ENCODE data around the gene SLC27A3.
A peak's percentile ranks its signal among the peaks of the same experiment; 100 is the strongest.

SLC27A3 gene

GRCh38 chr1:153745417-153745816 lies 29.8 kb upstream of the SLC27A3 start:
- TF ChIP-seq POLR2AphosphoS5 (IDR thresholded peaks at IDR 0.05; ENCODE audit: low read depth, low read length) (no peak), POLR2A (IDR thresholded peaks at IDR 0.05; ENCODE audit: low read depth, low read length) (no peak), TAF1 (IDR thresholded peaks at IDR 0.05; ENCODE audit: borderline replicate concordance, low read depth, low read length) (no peak)
- DNase-seq (ENCODE audit: insufficient read length) (no peak), FAIRE-seq (no peak)

- no peak for TF ChIP-seq POLR2A (IDR thresholded peaks at IDR 0.05; ENCODE audit: low read depth, low read length)
- TF ChIP-seq TAF1 (IDR thresholded peaks at IDR 0.05; ENCODE audit: borderline replicate concordance, low read depth, low read length), result no peak
- TF ChIP-seq POLR2AphosphoS5 (IDR thresholded peaks at IDR 0.05; ENCODE audit: low read depth, low read length), result no peak
- FAIRE-seq (no peak), DNase-seq (ENCODE audit: insufficient read length) (no peak)
Observed at GRCh38 chr1:153746174-153746573, 29.0 kb upstream of the SLC27A3 start.

GRCh38 chr1:153748903-153749302 lies 26.3 kb upstream of the SLC27A3 start:
- TF ChIP-seq POLR2AphosphoS5 (IDR thresholded peaks at IDR 0.05; ENCODE audit: low read depth, low read length), result no peak
- TF ChIP-seq POLR2A (IDR thresholded peaks at IDR 0.05; ENCODE audit: low read depth, low read length), result no peak
- FAIRE-seq, result no peak

GRCh38 chr1:153749408-153750005 lies 25.7 kb upstream of the SLC27A3 start:
- TF ChIP-seq POLR2AphosphoS5 (IDR thresholded peaks at IDR 0.05; ENCODE audit: low read depth, low read length), result no peak
- TF ChIP-seq TAF1 (IDR thresholded peaks at IDR 0.05; ENCODE audit: borderline replicate concordance, low read depth, low read length), result no peak
- TF ChIP-seq POLR2A (IDR thresholded peaks at IDR 0.05; ENCODE audit: low read depth, low read length), result no peak
- FAIRE-seq (peak; percentile 91), DNase-seq (ENCODE audit: insufficient read length) (peak; percentile 75)

More at GRCh38 chr1:153748903-153749302, 26.3 kb upstream of the SLC27A3 start:
- DNase-seq (ENCODE audit: insufficient read length), result no peak

- no peak for DNase-seq (ENCODE audit: insufficient read length)
- no peak for TF ChIP-seq POLR2A (IDR thresholded peaks at IDR 0.05; ENCODE audit: low read depth, low read length)
- TF ChIP-seq TAF1 (IDR thresholded peaks at IDR 0.05; ENCODE audit: borderline replicate concordance, low read depth, low read length), result no peak
- TF ChIP-seq POLR2AphosphoS5 (IDR thresholded peaks at IDR 0.05; ENCODE audit: low read depth, low read length), result no peak
- FAIRE-seq, result no peak
Observed at GRCh38 chr1:153750026-153750995, 24.9 kb upstream of the SLC27A3 start.

GRCh38 chr1:153752072-153752471 lies 23.1 kb upstream of the SLC27A3 start:
- FAIRE-seq, result no peak
- DNase-seq (ENCODE audit: insufficient read length), result no peak
- TF ChIP-seq TAF1 (IDR thresholded peaks at IDR 0.05; ENCODE audit: borderline replicate concordance, low read depth, low read length) (no peak), POLR2AphosphoS5 (IDR thresholded peaks at IDR 0.05; ENCODE audit: low read depth, low read length) (no peak), POLR2A (IDR thresholded peaks at IDR 0.05; ENCODE audit: low read depth, low read length) (no peak)

GRCh38 chr1:153752571-153753195 lies 22.5 kb upstream of the SLC27A3 start:
- TF ChIP-seq TAF1 (IDR thresholded peaks at IDR 0.05; ENCODE audit: borderline replicate concordance, low read depth, low read length), result no peak
- TF ChIP-seq POLR2A (IDR thresholded peaks at IDR 0.05; ENCODE audit: low read depth, low read length), result no peak
- TF ChIP-seq POLR2AphosphoS5 (IDR thresholded peaks at IDR 0.05; ENCODE audit: low read depth, low read length), result no peak
- FAIRE-seq (no peak), DNase-seq (ENCODE audit: insufficient read length) (no peak)

- FAIRE-seq, result no peak
- no peak for TF ChIP-seq POLR2AphosphoS5 (IDR thresholded peaks at IDR 0.05; ENCODE audit: low read depth, low read length)
- TF ChIP-seq TAF1 (IDR thresholded peaks at IDR 0.05; ENCODE audit: borderline replicate concordance, low read depth, low read length), result no peak
- no peak for TF ChIP-seq POLR2A (IDR thresholded peaks at IDR 0.05; ENCODE audit: low read depth, low read length)
Observed at GRCh38 chr1:153754266-153754665, 20.9 kb upstream of the SLC27A3 start.

GRCh38 chr1:153760440-153760839 lies 14.8 kb upstream of the SLC27A3 start:
- TF ChIP-seq POLR2AphosphoS5 (IDR thresholded peaks at IDR 0.05; ENCODE audit: low read depth, low read length), result no peak
- no peak for TF ChIP-seq TAF1 (IDR thresholded peaks at IDR 0.05; ENCODE audit: borderline replicate concordance, low read depth, low read length)
- no peak for TF ChIP-seq POLR2A (IDR thresholded peaks at IDR 0.05; ENCODE audit: low read depth, low read length)
- DNase-seq (ENCODE audit: insufficient read length), result no peak
- no peak for FAIRE-seq

More at GRCh38 chr1:153754266-153754665, 20.9 kb upstream of the SLC27A3 start:
- DNase-seq (ENCODE audit: insufficient read length), result no peak

GRCh38 chr1:153763365-153764225 lies 11.6 kb upstream of the SLC27A3 start:
- TF ChIP-seq TAF1 (IDR thresholded peaks at IDR 0.05; ENCODE audit: borderline replicate concordance, low read depth, low read length) (no peak), POLR2AphosphoS5 (IDR thresholded peaks at IDR 0.05; ENCODE audit: low read depth, low read length) (no peak), POLR2A (IDR thresholded peaks at IDR 0.05; ENCODE audit: low read depth, low read length) (no peak)
- DNase-seq (ENCODE audit: insufficient read length) (no peak), FAIRE-seq (no peak)

Measured in GM12892 (cell line).